ENCODE measurements around the gene PDS5B. TPM values are rescaled to one million over a fixed set of nuclear protein-coding genes. Genes with fewer than 3 reads are reported as not detected.

PDS5B gene
- total RNA-seq (2022): 25.4 and 29.6 TPM in 2 replicates
- Bru-seq, nascent RNA: percentile 77 among the genes with signal in this experiment
- BruChase-seq, experiment 1, labeled RNA remaining after a 6-hour chase: percentile 72 among the genes with signal in this experiment
- percentile 75 among the genes with signal in this experiment for BruChase-seq, experiment 2, labeled RNA remaining after a 2-hour chase
- long read RNA-seq, full-length matches to known transcripts: 1 of 9 reads
- long read RNA-seq, partial matches to known transcripts: 5 of 9 reads
- long read RNA-seq, other reads (novel, unspliced or antisense): 3 of 9 reads

GRCh38 chr13:32586080-32586900 lies at the start of gene PDS5B:
Gene PDS5B (plus strand): TSS chr13:32586452. CDS start chr13:32648773, 62,321 bp downstream.
- H3K27me3 Mint-ChIP-seq (ENCODE audit: insufficient read depth, unreplicated experiment): no peaks in the 10 kb centered on the region
- peak; percentile 72 for TF ChIP-seq CTCF (IDR thresholded peaks at IDR 0.05; ENCODE audit: unreplicated experiment)
- H3K9me3 Mint-ChIP-seq (ENCODE audit: unreplicated experiment): no peaks in the 10 kb centered on the region
- intact Hi-C loops (cut with micrococcal nuclease): loop anchor here (1.0 to 10.0 kb wide), 4 partner anchors 83 to 1139 kb away; no protein-coding TSS in a partner anchor
- ChIA-PET CTCF (interaction anchor here (0.6 to 2.2 kb wide), 17 partner anchors 10 to 957 kb away, joined by 3 to 10 read pairs (median 4); no protein-coding TSS in a partner anchor), POLR2A (interaction anchor here (0.6 to 2.6 kb wide), 21 partner anchors 16 to 957 kb away, joined by 3 to 20 read pairs (median 4); no protein-coding TSS in a partner anchor)
- no peaks in the 10 kb centered on the region for H3K36me3 Mint-ChIP-seq (ENCODE audit: insufficient read depth, unreplicated experiment)
- DNase-seq (ENCODE audit: unreplicated experiment): peak; percentile 92
- peak within 1 kb of the TSS; percentile 85 for H3K27ac Mint-ChIP-seq (ENCODE audit: low read depth, unreplicated experiment)
- H3K4me3 Mint-ChIP-seq (ENCODE audit: unreplicated experiment): peak within 1 kb of the TSS; percentile 86
- peaks cover 30% of the 10 kb centered on the region for H3K4me1 Mint-ChIP-seq (ENCODE audit: insufficient read depth, unreplicated experiment)
- no TSS peak for BruUV-seq (replicated peaks)

- H3K27me3 Mint-ChIP-seq (ENCODE audit: insufficient read depth, unreplicated experiment): no peaks in the 10 kb centered on the region
- ChIA-PET POLR2A (interaction anchor here (0.6 to 1.9 kb wide), 11 partner anchors 9 to 988 kb away, joined by 3 to 6 read pairs (median 3); partner anchors contain the start of genes BRCA2 and PDS5B), CTCF (interaction anchor here (1.1 to 1.9 kb wide), 2 partner anchors 9 to 31 kb away, joined by 3 to 5 read pairs; no protein-coding TSS in a partner anchor)
- H3K4me1 Mint-ChIP-seq (ENCODE audit: insufficient read depth, unreplicated experiment): peaks cover 33% of the 10 kb centered on the region
- H3K36me3 Mint-ChIP-seq (ENCODE audit: insufficient read depth, unreplicated experiment): peaks cover 46% of the 10 kb centered on the region
- BruUV-seq (replicated peaks): no TSS peak
- H3K27ac Mint-ChIP-seq (ENCODE audit: low read depth, unreplicated experiment): peak overlapping the region; percentile 100
- peak overlapping the region; percentile 98 for H3K4me3 Mint-ChIP-seq (ENCODE audit: unreplicated experiment)
- intact Hi-C loops (cut with micrococcal nuclease): no loop called here
- H3K9me3 Mint-ChIP-seq (ENCODE audit: unreplicated experiment): peaks cover 16% of the 10 kb centered on the region
- DNase-seq (ENCODE audit: unreplicated experiment): no peak
- no peak for TF ChIP-seq CTCF (IDR thresholded peaks at IDR 0.05; ENCODE audit: unreplicated experiment)
These were observed 48.6 kb upstream of the PDS5B start for GRCh38 chr13:32537580-32538142.

GRCh38 chr13:32538143-32538620 lies 48.1 kb upstream of the PDS5B start:
- no peaks in the 10 kb centered on the region for H3K27me3 Mint-ChIP-seq (ENCODE audit: insufficient read depth, unreplicated experiment)
- BruUV-seq (replicated peaks): TSS peak; percentile 64

More at GRCh38 chr13:32538143-32538620, 48.1 kb upstream of the PDS5B start:
- intact Hi-C loops (cut with micrococcal nuclease): no loop called here
- TF ChIP-seq CTCF (IDR thresholded peaks at IDR 0.05; ENCODE audit: unreplicated experiment): no peak
- peaks cover 41% of the 10 kb centered on the region for H3K36me3 Mint-ChIP-seq (ENCODE audit: insufficient read depth, unreplicated experiment)
- POLR2A ChIA-PET: interaction anchor here (0.6 to 1.9 kb wide), 13 partner anchors 10 to 744 kb away, joined by 3 to 6 read pairs (median 3); partner anchors contain the start of genes BRCA2 and PDS5B
- CTCF ChIA-PET: interaction anchor here (1.1 to 1.9 kb wide), 3 partner anchors 9 to 50 kb away, joined by 3 to 5 read pairs (median 3); no protein-coding TSS in a partner anchor
- peak overlapping the region; percentile 98 for H3K4me3 Mint-ChIP-seq (ENCODE audit: unreplicated experiment)
- peaks cover 16% of the 10 kb centered on the region for H3K9me3 Mint-ChIP-seq (ENCODE audit: unreplicated experiment)
- H3K27ac Mint-ChIP-seq (ENCODE audit: low read depth, unreplicated experiment): peak overlapping the region; percentile 100
- DNase-seq (ENCODE audit: unreplicated experiment): no peak
- peaks cover 33% of the 10 kb centered on the region for H3K4me1 Mint-ChIP-seq (ENCODE audit: insufficient read depth, unreplicated experiment)
